ENCODE measurements around the gene KCND2. TPM values are rescaled to one million over a fixed set of nuclear protein-coding genes. Genes with fewer than 3 reads are reported as not detected.

KCND2 gene
- total and polyA plus RNA-seq, 2 of the 4 experiments (the other 2 are of a cell fraction): under 0.01 TPM; not detected in 1

GRCh38 chr7:120273476-120273975 is 551 bp downstream of the KCND2 start:
- H3K36me3 ChIP-seq (ENCODE audit: control insufficient read depth, insufficient read depth, low read length): no peaks in the 10 kb centered on the region
- 0% methylated on average over 12 of the region's 38 CpGs; no CpG with 5 or more reads in 1 of the 2 experiments for WGBS, 2 experiments (ENCODE audit: extremely low coverage in 2 of 2, insufficient read length in 1 of 2)
- no peak for DNase-seq
- no peak overlapping the region for H3K14ac ChIP-seq (replicated peaks; ENCODE audit: low read depth, low read length)
- peak overlapping the region; percentile 83 for H2AFZ ChIP-seq (replicated peaks; ENCODE audit: low read length, poor library complexity)
- no peak overlapping the region for H2AK9ac ChIP-seq (replicated peaks; ENCODE audit: low read depth, low read length, poor library complexity)
- no peaks in the 10 kb centered on the region for H4K20me1 ChIP-seq (ENCODE audit: insufficient read depth, low read length)
- H2AK5ac ChIP-seq (ENCODE audit: low read depth, low read length): no peak overlapping the region
- no peak overlapping the region for H4K91ac ChIP-seq (ENCODE audit: insufficient read depth, low read depth, low read length)
- no peak overlapping the region for H3K18ac ChIP-seq (ENCODE audit: low read depth, low read length)
- H3K9me1 ChIP-seq (ENCODE audit: insufficient read depth, low read length): no peaks in the 10 kb centered on the region
- H3K56ac ChIP-seq (ENCODE audit: extremely low read depth, insufficient read depth, low read length): no peak overlapping the region
- dilution Hi-C loops (cut with HindIII; ENCODE audit: low sequenced_read_pairs, unreplicated experiment): no loop called here
- H3K9ac ChIP-seq (ENCODE audit: low read depth, low read length): no peak overlapping the region
- H4K8ac ChIP-seq (ENCODE audit: low read depth in 2 of 2, low read length in 2 of 2): no peak overlapping the region
- peak overlapping the region; percentile 80 for H3K4me2 ChIP-seq (ENCODE audit: low read depth, low read length)
- BruUV-seq (replicated peaks): no TSS peak
- in situ Hi-C loops (cut with MboI; ENCODE audit: low sequenced_read_pairs): loop anchor here (10.0 kb wide), 1 partner anchor 999 kb away; no protein-coding TSS in a partner anchor
- intact Hi-C loops (cut with micrococcal nuclease): loop anchor here (2.0 to 10.0 kb wide), 4 partner anchors 221 to 589 kb away; no protein-coding TSS in a partner anchor
- H2BK15ac ChIP-seq (ENCODE audit: low read depth, low read length): no peak overlapping the region
- no peak overlapping the region for H4K5ac ChIP-seq (ENCODE audit: low read depth, low read length)
- H3K79me1 ChIP-seq (ENCODE audit: low read depth in 1 of 2, low read length in 2 of 2): no peaks in the 10 kb centered on the region
- ChIA-PET POLR2A (ENCODE audit: unreplicated experiment) (no interaction called here), CTCF (interaction anchor here (1.0 to 1.8 kb wide), 3 partner anchors 45 to 1001 kb away, joined by 3 to 7 read pairs (median 3); no protein-coding TSS in a partner anchor)
- H3K27ac ChIP-seq (ENCODE audit: insufficient read depth, low read length): no peak overlapping the region
- H2BK120ac ChIP-seq (ENCODE audit: low read depth, low read length): no peak overlapping the region
- H3K27me3 ChIP-seq (ENCODE audit: control insufficient read depth, insufficient read depth, low read length): peaks cover 17% of the 10 kb centered on the region
- no peak overlapping the region for H3K4ac ChIP-seq (ENCODE audit: low read depth, low read length)
- H3K4me3 ChIP-seq (ENCODE audit: insufficient read depth, low read depth, low read length): peak overlapping the region; percentile 51
- TF ChIP-seq CEBPB (IDR thresholded peaks at IDR 0.05; ENCODE audit: low read depth, low read length) (no peak), RAD21 (IDR thresholded peaks at IDR 0.05; ENCODE audit: low read length) (no peak), SMC3 (IDR thresholded peaks at IDR 0.05; ENCODE audit: low read depth, low read length) (no peak), ELK1 (IDR thresholded peaks at IDR 0.05; ENCODE audit: borderline replicate concordance, low read depth, low read length) (no peak), MAZ (IDR thresholded peaks at IDR 0.05; ENCODE audit: borderline replicate concordance, low read depth, low read length) (no peak), RCOR1 (IDR thresholded peaks at IDR 0.05; ENCODE audit: insufficient replicate concordance, low read length) (no peak), NFE2L2 (IDR thresholded peaks at IDR 0.05; ENCODE audit: low read depth, low read length) (no peak), POLR2A (IDR thresholded peaks at IDR 0.05; ENCODE audit: low read depth, low read length) (no peak), FOS (IDR thresholded peaks at IDR 0.05; ENCODE audit: low read depth, low read length) (no peak), MXI1 (IDR thresholded peaks at IDR 0.05; ENCODE audit: borderline replicate concordance, low read depth, low read length) (no peak), CHD1 (IDR thresholded peaks at IDR 0.05; ENCODE audit: low read depth, low read length) (no peak), USF2 (IDR thresholded peaks at IDR 0.05; ENCODE audit: low read depth, low read length) (no peak), MAFK (IDR thresholded peaks at IDR 0.05; ENCODE audit: low read depth, low read length) (no peak)
- no peaks in the 10 kb centered on the region for H3K9me3 ChIP-seq (ENCODE audit: control insufficient read depth, insufficient read depth, low read length)
- H2BK5ac ChIP-seq (ENCODE audit: low read depth, low read length, poor library complexity, severe bottlenecking): no peak overlapping the region
- H3K23ac ChIP-seq (ENCODE audit: low read depth, low read length): no peak overlapping the region
- no peak overlapping the region for H2BK20ac ChIP-seq (ENCODE audit: low read depth, low read length)
- H3K4me1 ChIP-seq (ENCODE audit: control insufficient read depth, insufficient read depth, low read length): no peaks in the 10 kb centered on the region
- peak; percentile 54 for ATAC-seq (ENCODE audit: low read depth)
